COLO668 (cell line): ENCODE measurements around the gene STOX2.
"Not testable (repeated sequence)": the region's sequence is repeated elsewhere in the genome, so short reads cannot be mapped to it uniquely, and the experiment has no call there.

ENCODE experiments used
- DNase-seq: peaks from one replicate; lab custom pipeline; 2025; ENCODE audit not compliant: unreplicated experiment; lab: John Stamatoyannopoulos, UW

Gene STOX2

DNA sequence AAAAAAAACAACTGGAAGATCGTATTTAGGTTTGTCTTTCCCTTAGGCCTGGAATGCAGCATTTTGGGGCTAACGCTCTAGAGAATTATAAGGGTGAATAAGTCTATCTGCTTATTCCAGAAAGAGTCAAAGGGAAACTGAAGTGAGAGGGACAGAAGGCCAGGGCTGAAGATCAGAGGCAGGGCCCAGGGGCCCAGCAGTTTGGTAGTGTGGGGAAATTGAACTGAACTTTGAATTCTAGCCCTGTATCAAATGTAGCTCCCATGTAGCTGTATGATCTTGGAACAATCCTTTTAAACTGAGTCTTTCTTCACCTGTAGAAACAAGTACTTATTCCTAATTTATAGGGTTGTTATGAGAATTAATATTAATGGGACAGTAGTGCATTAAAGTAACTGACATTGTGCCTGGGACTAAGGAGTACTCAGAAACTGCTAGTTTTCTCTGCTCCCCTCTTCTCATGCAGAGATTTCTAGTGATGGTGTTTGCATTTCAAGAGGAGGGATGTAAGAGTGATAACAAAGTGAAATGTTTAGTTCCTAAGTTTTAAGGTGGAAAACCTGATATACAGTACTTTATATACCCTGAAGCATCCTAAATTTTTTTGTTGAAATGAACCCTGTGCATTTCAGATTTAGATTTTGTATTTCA, 30.4 kb downstream of the STOX2 start:
- no peak for DNase-seq

DNA sequence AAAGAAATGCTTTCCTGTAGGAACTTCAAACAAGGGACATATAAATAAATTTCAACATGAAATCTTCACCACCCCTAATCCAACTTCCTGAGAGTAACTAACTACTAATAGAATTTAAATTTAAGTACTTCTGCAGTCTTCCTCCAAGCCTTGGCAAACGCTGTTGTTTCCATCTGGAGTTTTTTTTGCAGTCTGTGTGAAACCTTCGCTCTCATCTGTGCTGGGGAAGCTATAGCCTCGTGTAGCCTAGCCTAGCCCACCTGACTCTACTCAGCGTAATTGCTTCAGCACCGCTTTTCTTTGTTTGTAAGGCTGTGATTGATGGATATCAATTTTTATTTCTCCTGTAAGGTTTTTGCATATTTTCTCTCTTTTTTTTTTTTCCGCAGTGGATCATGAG, 30.9 kb downstream of the STOX2 start:
- no peak for DNase-seq

DNA sequence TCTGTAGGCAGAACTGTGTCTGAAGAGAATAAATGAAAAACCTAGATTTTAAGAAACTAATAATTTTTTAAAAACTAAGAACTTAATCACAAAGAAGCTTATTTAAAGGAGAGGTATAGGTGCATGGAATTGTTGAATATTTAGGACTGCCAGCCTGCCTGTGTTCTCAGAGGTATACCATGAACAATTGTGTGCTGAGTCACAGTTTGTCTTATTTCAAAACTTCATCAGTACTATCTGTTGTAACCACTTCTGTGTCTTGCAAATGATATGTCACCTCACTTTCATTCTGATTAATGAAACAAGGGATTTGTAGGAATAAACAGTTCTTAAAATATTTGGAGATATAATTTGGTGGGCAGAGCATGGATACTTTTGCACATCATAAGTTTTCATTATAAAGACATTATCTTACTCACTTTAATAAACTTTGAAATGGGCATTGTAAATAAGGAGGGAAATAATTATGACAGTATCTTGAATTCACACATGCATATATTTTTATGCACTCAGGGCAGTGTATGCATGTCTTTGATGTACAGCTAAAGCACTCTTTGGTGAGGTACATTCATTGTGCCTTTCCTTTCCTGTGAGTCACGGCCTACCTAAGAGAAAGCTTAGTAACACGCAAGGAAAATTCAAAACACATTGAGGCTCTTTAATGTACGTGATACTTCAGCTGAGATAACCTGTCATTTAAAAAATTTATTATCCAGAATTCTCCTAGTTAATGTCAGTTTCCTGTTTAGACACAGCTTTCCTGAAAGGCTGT, 31.7 kb downstream of the STOX2 start:
- no peak for DNase-seq

DNA sequence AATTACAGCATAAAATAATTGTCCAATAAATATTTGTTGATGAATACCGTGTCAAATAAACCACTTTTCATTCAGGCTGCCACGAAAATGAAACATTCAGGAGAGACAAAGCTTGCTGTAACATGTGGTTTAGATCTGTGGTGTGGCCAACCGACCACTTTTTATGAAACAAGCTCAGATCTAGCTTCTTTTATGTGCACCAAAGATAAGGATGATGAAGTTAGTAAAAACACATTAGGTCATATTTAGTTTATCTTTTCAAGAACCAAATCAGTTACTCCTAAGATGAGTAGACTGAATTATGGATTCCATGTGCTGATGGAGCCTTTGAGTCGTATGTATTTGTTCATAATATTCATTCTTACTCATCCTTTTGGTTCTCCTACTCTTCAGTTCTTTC, 35.8 kb downstream of the STOX2 start:
- DNase-seq, result no peak

DNA sequence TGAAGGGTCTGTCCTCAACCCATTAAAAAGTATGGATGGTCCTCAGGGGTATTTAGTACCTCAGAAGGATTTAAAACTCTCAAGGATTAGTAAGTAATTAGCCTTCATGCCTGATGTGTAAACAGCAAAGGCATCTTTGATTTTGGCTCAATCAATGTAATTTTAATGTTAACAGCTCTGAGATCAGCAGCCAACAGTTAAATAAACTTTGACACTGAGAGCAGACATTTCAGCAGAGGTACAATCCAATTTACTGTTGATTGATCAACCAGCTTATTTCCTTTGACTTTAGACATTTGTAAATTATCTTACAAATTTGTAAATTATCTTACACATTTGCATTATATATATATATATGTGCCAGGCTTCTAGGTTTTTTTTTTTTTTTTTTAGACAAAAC, 36.9 kb downstream of the STOX2 start:
- DNase-seq, result no peak

DNA sequence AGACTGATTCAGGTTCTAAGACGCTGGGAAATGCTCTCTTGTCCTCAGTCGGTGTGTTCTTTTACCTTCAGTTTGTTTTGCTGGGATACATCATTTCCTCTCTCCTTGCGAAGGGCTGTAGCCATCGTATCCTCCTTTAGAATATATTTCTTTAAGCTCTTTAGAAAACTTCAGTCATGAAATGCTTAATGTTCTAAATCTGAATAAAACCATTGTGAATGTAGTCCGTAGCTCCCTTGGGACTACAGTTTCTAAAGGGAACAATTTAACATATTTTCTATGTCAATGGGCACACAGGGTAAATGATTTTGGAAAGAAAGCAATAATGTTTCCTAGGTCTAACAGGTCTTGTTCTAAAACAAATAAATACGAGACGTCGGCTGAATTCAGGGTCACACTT, 40.6 kb downstream of the STOX2 start:
- no peak for DNase-seq

DNA sequence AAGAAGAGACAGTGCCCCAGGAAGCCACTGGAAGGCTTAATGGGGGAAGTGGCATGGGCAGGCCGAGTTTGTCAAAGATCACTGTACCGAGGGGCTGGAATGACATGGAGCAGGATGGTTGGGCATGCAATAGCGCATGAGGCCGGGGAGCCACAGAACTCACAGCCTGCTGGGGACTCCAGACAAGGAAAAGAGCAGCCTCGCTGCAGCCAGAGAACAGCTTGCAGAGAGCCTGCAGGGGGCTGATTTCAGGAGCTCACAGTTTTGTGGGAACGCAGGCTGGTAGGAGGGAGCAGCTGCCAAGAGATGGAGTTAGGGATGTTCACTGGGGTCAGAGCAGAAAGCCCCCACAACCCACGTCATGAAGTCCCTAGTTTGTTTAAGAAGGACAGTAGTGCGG, 45.4 kb downstream of the STOX2 start:
- DNase-seq, result no peak

DNA sequence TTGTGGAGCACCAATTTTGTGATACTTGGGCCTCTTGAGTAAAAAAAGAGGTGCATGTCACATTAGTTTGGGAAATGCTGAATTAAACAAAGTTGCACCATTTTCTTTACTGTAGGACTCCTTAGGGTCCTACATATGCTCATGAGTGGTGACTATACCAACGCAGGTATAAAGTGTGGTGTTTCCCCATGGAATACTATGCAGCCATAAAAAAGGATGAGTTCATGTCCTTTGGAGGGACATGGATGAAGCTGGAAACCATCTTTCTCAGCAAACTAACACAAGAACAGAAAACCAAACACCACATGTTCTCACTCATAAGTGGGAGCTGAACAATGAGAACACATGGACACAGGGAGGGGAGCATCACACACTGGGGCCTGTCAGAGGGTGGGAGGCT, 47.5 kb downstream of the STOX2 start:
- DNase-seq, result not testable (repeated sequence)

DNA sequence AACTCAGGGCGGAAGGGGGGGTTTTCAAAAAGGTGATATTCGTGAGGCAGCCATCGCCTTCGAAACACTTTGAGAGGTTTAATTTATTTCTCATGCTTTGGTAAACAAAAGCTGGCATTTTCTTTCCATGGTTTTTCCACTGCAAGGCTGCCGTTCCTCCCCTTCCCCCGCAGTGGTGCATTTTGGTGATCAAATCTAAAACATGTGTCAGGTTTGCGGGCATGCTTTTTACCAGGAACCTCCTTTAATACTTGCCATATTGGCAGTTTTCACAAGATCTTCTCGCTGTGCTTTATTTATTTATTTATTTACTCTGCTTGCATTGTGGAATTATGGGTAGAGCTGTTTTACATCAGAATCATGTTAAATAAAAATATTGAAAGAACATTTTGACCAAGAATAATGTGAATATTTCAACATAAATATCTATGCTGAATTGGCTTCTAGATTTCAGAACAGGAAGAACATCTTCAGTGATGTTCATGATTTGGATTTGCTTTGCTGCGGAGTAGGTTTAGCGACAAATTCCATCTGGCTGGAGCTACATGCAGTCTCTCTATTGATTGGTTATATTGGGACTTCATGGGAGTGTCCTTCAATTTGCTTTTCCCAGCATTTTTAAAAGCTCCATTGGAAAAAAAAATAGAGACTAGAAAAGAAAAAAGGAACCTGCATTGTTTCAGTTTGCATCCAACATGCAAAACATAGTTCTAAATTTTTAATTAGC, 54.4 kb downstream of the STOX2 start:
- no peak for DNase-seq

DNA sequence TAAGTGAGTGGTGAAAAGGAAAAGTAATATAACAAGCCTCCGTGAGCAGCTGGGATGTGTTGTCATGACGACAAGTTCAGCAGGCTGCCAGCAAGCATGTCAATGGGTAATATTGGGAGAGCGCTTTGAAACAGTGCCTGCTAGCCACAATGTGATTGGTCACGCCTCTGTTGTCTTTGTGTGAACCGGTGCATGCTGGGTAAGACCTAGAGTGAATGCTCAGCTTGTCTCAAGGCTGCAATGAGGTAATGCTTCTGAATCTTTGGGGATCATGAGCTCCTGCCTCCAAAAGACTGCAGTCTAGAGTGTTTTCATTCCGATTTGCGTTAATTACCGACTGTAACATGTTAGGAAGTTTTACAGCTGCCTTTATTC, 54.9 kb downstream of the STOX2 start:
- no peak for DNase-seq

DNA sequence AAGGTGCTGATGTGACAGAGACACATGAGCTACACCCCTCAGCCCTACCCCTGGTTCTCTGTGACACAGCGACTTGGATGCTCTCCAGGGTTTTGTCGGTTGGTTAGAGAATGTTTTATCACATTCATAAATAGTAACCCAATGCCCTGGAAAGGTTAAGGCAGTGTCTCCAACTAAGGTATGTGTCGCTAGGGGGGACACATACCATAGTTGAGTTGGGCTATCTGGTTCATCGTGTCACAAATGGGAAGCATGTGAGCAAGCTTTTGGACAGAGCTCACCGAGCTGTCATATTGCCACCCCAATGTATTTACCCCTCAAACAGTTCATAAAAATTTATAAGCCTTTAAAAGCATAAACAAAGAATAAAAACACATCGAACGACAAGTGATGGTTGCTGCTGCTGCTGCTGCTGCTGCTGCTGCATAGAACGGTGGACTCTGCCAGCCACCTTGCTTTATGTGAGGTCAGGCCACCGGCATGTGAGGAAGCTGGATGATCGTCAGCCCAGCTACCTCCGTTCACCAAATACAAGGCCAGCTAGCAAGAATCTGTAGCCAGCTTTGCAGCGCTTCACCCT, 55.9 kb downstream of the STOX2 start:
- DNase-seq, result no peak

DNA sequence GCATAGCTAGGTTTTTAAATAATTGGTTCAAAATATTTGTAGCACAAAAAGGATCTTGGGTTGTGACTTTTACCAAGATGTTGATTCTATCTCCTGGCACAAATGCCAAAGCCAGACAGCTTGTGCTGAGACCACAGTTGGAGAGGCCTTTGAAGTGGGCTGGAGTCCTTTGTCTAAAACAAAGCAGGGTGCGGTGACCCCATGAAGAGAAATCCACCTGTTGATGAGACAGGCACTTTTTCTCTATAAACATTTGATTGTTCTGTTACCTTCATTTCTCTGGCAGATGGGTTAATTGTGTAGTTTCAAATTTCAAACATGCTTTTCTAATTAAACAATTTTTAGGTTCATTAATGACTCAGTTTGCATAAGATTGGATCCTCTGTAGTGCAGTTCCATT, 56.7 kb downstream of the STOX2 start:
- DNase-seq, result no peak

DNA sequence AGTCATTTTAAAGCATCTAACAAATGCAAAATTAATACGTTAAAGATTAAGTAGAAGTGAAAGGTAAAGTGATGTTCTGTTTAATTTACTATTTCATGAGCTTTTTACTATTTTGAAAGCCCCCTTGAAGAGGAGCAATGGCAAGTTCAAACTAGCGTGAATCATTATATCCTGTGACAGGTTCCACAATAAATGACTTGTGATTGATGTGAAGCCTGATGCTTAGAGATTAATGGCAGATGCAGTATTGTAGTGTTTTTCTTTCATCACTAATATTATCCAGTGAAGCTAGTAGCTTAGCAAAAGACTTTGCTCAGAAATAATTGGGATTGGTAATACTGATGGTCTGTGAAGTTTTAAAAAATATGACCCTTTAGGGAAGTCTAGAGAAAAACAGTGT, 57.3 kb downstream of the STOX2 start:
- no peak for DNase-seq

DNA sequence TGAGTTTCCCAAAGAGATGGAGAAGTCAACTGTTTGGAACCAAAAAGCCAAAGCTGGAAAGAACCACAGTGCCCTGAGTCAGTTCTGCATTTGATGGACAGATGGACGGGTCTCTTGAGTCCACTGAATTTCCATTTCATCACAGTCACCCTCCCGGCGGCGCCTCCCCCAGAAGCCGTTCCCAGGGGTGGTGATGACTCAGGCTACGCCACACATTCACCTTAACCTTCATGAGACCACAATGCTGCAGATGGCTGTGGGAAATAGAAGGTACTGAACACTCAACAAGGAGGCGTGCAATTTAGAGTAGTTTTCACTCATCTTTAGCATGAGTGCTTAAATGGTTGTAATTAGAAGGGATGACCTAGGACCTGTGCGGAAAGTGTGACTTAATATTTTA, 61.3 kb downstream of the STOX2 start:
- no peak for DNase-seq

DNA sequence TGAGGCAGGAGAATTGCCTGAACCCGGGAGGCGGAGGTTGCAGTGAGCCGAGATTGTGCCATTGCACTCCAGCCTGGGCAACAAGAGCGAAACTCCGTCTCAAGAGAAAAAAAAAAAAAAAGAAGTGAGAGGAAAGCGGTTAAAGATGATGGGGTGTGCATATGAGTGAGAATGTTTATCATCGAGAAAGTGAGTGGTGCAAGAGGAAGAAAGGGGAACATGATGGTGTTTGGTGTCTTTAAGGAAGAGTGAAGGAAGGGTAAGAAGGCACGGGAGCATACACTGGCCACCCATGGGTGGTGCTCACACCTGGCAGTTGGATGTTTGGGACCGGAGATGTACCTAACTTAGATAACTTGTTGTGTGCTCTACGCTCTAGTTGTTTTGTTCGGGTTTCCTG, 62.2 kb downstream of the STOX2 start:
- no peak for DNase-seq

DNA sequence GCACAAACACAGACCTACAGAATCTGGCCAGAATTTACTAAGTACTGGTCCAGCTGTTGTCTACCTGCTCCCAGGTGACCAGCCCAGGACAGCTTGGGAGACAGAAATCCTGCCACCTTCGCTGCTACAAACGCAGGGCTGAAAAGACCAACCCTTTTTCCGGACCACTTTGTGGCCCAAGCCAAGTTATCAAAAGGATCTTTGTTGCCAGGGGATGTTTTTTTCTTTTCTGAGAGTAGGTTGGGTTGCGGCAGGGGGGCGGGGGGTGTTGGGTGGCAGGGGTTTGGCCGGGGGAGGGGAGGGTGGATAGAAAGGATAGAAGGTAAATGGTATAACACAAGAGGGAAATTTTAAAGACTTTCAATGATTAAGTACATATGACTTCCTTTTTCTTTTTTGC, 63.4 kb downstream of the STOX2 start:
- DNase-seq, result no peak

DNA sequence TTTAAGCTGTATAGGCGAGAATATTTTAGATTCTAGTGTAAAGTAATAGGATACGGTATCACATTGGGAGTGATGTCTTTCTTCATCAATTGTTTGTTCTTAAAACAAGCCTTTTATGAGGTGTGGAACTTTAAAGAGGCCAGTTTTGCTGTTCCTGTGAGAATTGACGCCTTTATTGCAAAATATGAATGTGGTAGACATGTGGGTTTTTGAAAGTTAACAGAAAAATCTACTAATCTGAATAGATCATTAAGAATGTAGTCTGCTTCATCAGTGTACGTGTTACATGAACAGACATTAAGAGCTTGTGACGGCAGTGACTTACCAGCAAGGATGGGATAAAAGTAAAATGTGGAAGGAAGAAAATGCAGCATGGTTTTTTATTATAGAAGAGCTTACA, 63.8 kb downstream of the STOX2 start:
- DNase-seq, result no peak

DNA sequence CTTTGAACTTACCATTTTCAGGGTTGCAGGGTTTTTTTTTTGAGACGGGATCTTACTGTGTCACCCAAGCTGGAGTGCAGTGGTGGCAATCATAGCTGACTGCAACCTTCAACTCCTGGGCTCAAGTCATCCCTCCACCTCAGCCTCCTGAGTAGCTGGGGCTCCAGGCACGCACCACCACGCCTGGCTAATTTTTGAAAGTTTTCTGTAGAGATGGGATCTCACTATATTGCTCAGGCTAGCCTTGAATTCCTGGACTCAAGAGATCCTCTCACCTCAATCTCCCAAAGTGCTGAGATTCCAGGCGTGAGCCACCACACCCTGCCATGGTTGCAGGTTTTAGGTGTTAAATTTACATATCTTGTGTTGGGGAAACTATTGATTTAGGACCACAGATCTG, 64.5 kb downstream of the STOX2 start:
- no peak for DNase-seq

DNA sequence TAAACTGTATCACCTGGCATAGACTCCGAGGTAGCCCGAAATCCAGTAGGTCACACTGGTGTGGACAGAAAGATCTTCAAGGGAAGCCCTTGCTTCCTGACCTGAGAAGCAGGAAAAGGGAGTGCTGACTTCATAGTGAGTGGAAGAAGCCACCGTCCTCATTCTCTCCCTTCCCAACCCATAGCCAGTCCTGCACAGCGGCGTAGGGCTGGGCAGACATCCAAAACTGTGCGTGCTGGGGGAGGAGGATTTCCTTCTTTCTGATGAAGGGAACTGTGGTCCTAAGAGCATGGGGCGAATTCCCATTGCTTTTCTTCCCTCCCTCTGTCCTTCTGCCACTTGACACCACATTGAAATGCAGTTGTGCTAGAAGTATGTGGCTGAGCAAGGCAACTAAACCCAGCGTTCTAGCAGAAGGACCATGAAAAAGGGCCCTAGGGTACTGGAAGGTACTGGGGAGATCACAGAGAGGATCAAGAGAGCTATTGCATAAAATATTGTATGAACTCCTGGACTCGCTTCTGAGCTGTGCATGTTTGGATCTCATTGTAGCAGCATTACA, 66.9 kb downstream of the STOX2 start:
- DNase-seq, result no peak

DNA sequence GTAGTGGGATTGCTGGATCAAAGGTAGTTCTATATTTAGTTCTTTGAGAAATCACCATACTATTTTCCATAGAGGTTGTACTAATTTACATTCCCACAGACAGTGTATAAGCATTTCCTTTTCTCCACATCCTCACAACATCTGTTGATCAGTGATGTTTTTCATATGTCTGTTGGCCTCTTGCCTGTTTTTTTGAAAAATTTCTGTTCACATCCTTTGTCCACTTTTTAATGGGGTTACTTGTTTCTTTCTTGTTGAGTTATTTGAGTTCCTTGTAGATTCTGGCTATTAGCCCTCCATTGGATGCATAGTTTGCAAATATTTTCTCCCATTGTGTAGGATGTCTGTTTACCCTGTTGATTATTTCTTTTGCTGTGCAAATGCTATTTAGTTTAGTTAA, 72.6 kb downstream of the STOX2 start:
- no peak for DNase-seq

DNA sequence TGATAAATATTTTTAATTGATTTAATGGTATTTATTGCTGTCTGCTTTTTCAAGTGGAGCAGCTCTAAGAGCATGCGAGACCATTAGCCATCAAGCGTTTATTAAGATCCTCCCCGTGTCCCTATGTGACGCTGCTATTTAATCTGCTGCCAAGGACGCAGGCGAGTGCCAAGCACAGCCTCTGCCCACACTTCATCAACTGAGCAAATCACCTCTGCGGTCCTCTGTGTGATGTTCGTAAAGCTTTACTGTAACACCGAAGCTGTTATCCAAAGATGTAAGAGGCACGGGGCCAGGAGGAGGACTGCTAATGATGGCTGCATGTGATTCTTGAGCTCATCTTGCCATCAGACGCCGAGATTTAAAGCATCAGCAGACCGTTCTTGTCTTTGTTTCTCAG, 79.5 kb downstream of the STOX2 start:
- no peak for DNase-seq

DNA sequence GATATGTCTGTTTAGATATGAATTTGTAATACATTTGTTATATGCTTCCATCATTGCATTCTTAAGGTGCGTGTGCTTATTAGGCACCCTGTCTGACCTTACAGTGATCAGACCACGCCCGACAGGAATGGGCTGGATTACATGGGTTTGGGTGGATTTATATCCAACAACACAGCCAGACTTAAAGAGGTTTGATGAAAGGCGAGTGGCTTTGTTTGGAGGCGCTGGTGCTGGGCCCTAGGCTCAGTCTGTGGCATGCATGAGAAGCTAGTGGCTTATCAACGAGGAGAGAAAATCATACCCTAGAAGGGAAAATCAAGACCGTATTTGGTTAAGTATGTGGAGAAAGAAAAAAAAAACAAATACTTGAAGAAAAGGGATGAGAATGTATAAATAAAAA, 80.7 kb downstream of the STOX2 start:
- DNase-seq, result no peak
